Ovary (tissue), 3 donors: Measurements from ENCODE around the gene LMBR1.

Experiments used
- CTCF ChIP-seq, 3 donors: fragments of 450-650 bp in 2 of 3; fragments of 200-600 bp in 1 of 3; IDR thresholded peaks; one replicate each; pipeline versions ENCODE4 v1.5.1 to v1.8.0; 2016 to 2022; ENCODE audit warnings: antibody characterized with exemption in 3 of 3, mild to moderate bottlenecking in 1 of 3
- EP300 ChIP-seq: sonication (generic); formaldehyde crosslinking; IDR thresholded peaks from one replicate; pipeline ENCODE4 v1.6.1; 2017; ENCODE audit warnings: antibody characterized with exemption
- POLR2A ChIP-seq: fragments of 450-650 bp; IDR thresholded peaks from one replicate; pipeline ENCODE4 v1.6.1; 2017; ENCODE audit warnings: antibody characterized with exemption, mild to moderate bottlenecking, moderate library complexity
- donor health status: DM: no; HTN: no; CAD: no.

GRCh38 chr7:156722043-156722826 lies 170.7 kb downstream of the LMBR1 start:
- TF ChIP-seq CTCF (IDR thresholded peaks at IDR 0.05) (no peak), POLR2A (no peak), EP300 (no peak)
